H1 (cell line): ENCODE measurements around the gene CALHM2. TPM values are rescaled to one million over a fixed set of nuclear protein-coding genes. Genes with fewer than 3 reads are reported as not detected.

Source experiments
- CTCF ChIA-PET: fragments of 300-600 bp; sonication (Branson Sonifier 250); formaldehyde crosslinking; loops from one replicate; lab custom pipeline; 2021; ENCODE audit not compliant: partially characterized antibody; lab: Charles Lee
- POLR2A ChIA-PET: fragments of 300-600 bp; sonication (Branson Sonifier 250); formaldehyde crosslinking; loops from one replicate; lab custom pipeline; 2021; ENCODE audit warnings: inconsistent platforms; ENCODE audit not compliant: partially characterized antibody; lab: Charles Lee
- DNase-seq, 2 experiments: peaks; one replicate each; pipeline versions ENCODE4 v3.0.0 to v3.0.0-alpha.2; 2010 to 2022; ENCODE audit warnings: low spot score in 2 of 2, low read depth in 1 of 2, mixed read lengths in 1 of 2
- FAIRE-seq: peaks from 2 replicates; lab custom pipeline; 2011; peaks lifted over from hg19 to GRCh38; lab: Jason Lieb, UNC
- H2AFZ ChIP-seq: 2 replicates; pipeline ENCODE4 v1.8.1; 2012; ENCODE audit warnings: low read length, inconsistent platforms
- H2AK5ac ChIP-seq: 2 replicates; pipeline ENCODE4 v1.6.1; 2013; ENCODE audit warnings: low read depth, low read length
- H2BK120ac ChIP-seq: replicated peaks from 2 replicates; pipeline ENCODE3; 2013; ENCODE audit warnings: low read depth, low read length, inconsistent platforms
- H2BK12ac ChIP-seq: 2 replicates; pipeline ENCODE4 v1.6.1; 2013; ENCODE audit warnings: low read depth, low read length
- H2BK15ac ChIP-seq: 2 replicates; pipeline ENCODE4 v1.6.1; 2013; ENCODE audit warnings: low read length
- H2BK20ac ChIP-seq: 2 replicates; pipeline ENCODE4 v1.6.1; 2013; ENCODE audit warnings: low read length
- H2BK5ac ChIP-seq: 2 replicates; pipeline ENCODE4 v1.6.1; 2013; ENCODE audit warnings: low read depth, low read length
- H3K14ac ChIP-seq: 2 replicates; pipeline ENCODE4 v1.6.1; 2013; ENCODE audit warnings: inconsistent platforms; ENCODE audit not compliant: insufficient read length
- H3K18ac ChIP-seq: 2 replicates; pipeline ENCODE4 v1.6.1; 2013; ENCODE audit warnings: low read length; ENCODE audit errors: extremely low read depth
- H3K23ac ChIP-seq: 2 replicates; pipeline ENCODE4 v1.6.1; 2013; ENCODE audit warnings: inconsistent platforms; ENCODE audit not compliant: insufficient read length
- H3K23me2 ChIP-seq: 2 replicates; pipeline ENCODE4 v1.6.1; 2013; ENCODE audit warnings: low read depth, low read length
- H3K27ac ChIP-seq: 2 replicates; pipeline ENCODE4 v1.6.1; 2011; ENCODE audit warnings: low read depth, low read length, inconsistent platforms
- H3K27me3 ChIP-seq, 4 experiments: replicated peaks in 1 of 4; 1 replicate in 1 of 4; 2 replicates in 3 of 4; pipeline versions ENCODE4 v1.6.1 to v1.8.1; 2011 to 2013; ENCODE audit warnings: low read length in 3 of 4, mild to moderate bottlenecking in 3 of 4, inconsistent platforms in 2 of 4, mixed read lengths in 2 of 4, moderate library complexity in 1 of 4; ENCODE audit not compliant: control insufficient read depth in 3 of 4, insufficient read depth in 3 of 4; ENCODE audit errors: extremely low read depth in 1 of 4
- H3K36me3 ChIP-seq, 4 experiments: 2 replicates each; pipeline versions ENCODE4 v1.6.1 to v1.8.1; 2011 to 2013; ENCODE audit warnings: mild to moderate bottlenecking in 4 of 4, low read length in 3 of 4, moderate library complexity in 2 of 4, control low read depth in 1 of 4, inconsistent platforms in 1 of 4; ENCODE audit not compliant: insufficient read depth in 4 of 4, control insufficient read depth in 2 of 4
- H3K4ac ChIP-seq: replicated peaks from 2 replicates; pipeline ENCODE3; 2013; ENCODE audit warnings: low read length, low read depth, mixed read lengths, inconsistent platforms; ENCODE audit not compliant: insufficient read length
- H3K4me1 ChIP-seq, 4 experiments: replicated peaks in 1 of 4; 1 replicate in 1 of 4; 2 replicates in 3 of 4; pipeline versions ENCODE4 v1.6.1 to v1.8.1; 2011 to 2013; ENCODE audit warnings: low read length in 3 of 4, inconsistent platforms in 2 of 4, mixed read lengths in 1 of 4; ENCODE audit not compliant: insufficient read depth in 4 of 4, control insufficient read depth in 3 of 4
- H3K4me2 ChIP-seq, 2 experiments: 2 replicates each; pipeline versions ENCODE4 v1.6.1 to v1.8.1; 2011 to 2013; ENCODE audit warnings: low read depth in 2 of 2, low read length in 2 of 2, control low read depth in 1 of 2, inconsistent platforms in 1 of 2, mild to moderate bottlenecking in 1 of 2; ENCODE audit not compliant: insufficient read depth in 1 of 2
- H3K4me3 ChIP-seq, 4 experiments: fragments of 200-600, 300-600 bp in 1 of 4; sonication (generic), shearing (Covaris generic), sonication (Bioruptor Twin) in 1 of 4; 2 replicates each; pipeline versions ENCODE4 v1.5.1 to v1.8.1; 2011 to 2016; ENCODE audit warnings: low read length in 4 of 4, low read depth in 3 of 4, control low read depth in 2 of 4, inconsistent platforms in 2 of 4, mild to moderate bottlenecking in 2 of 4, mixed read lengths in 1 of 4, moderate library complexity in 1 of 4; ENCODE audit not compliant: insufficient read depth in 2 of 4; ENCODE audit errors: extremely low read depth in 1 of 4
- H3K56ac ChIP-seq: replicated peaks from 2 replicates; pipeline ENCODE3; 2013; ENCODE audit warnings: low read depth, mild to moderate bottlenecking, mixed read lengths, low read length, inconsistent platforms; ENCODE audit not compliant: insufficient read length
- H3K79me1 ChIP-seq: 2 replicates; pipeline ENCODE4 v1.6.1; 2013; ENCODE audit warnings: low read depth, low read length, control low read depth
- H3K79me2 ChIP-seq, 2 experiments: 2 replicates each; pipeline versions ENCODE4 v1.6.1 to v1.8.1; 2012 to 2013; ENCODE audit warnings: low read length in 2 of 2, mild to moderate bottlenecking in 2 of 2, inconsistent platforms in 1 of 2; ENCODE audit not compliant: insufficient read depth in 2 of 2, control insufficient read depth in 1 of 2
- H3K9ac ChIP-seq, 4 experiments: replicated peaks in 1 of 4; 1 replicate in 1 of 4; 2 replicates in 3 of 4; pipeline versions ENCODE4 v1.6.1 to v1.8.1; 2011 to 2013; ENCODE audit warnings: low read depth in 3 of 4, low read length in 3 of 4, control low read depth in 2 of 4, mild to moderate bottlenecking in 2 of 4, moderate library complexity in 2 of 4, inconsistent platforms in 1 of 4; ENCODE audit errors: extremely low read depth in 1 of 4
- H3K9me3 ChIP-seq, 2 experiments: 2 replicates each; pipeline versions ENCODE4 v1.6.1 to v1.8.1; 2012 to 2013; ENCODE audit warnings: mild to moderate bottlenecking in 2 of 2, moderate library complexity in 2 of 2, control low read depth in 1 of 2, inconsistent platforms in 1 of 2, low read depth in 1 of 2, low read length in 1 of 2, mixed read lengths in 1 of 2; ENCODE audit not compliant: insufficient read depth in 2 of 2
- H4K20me1 ChIP-seq, 2 experiments: replicated peaks in 1 of 2; 2 replicates each; pipeline versions ENCODE3 to v1.8.1; 2011 to 2013; ENCODE audit warnings: inconsistent platforms in 2 of 2, low read length in 2 of 2, mild to moderate bottlenecking in 1 of 2; ENCODE audit not compliant: insufficient read depth in 2 of 2, control insufficient read depth in 1 of 2
- H4K5ac ChIP-seq: 2 replicates; pipeline ENCODE4 v1.6.1; 2013; ENCODE audit warnings: low read length, low read depth, mixed read lengths, inconsistent platforms; ENCODE audit not compliant: insufficient read length
- H4K8ac ChIP-seq: 2 replicates; pipeline ENCODE4 v1.8.0; 2013; ENCODE audit warnings: mild to moderate bottlenecking, moderate library complexity, low read length, inconsistent platforms; ENCODE audit not compliant: insufficient read depth; ENCODE audit errors: extremely low read depth
- H4K91ac ChIP-seq: replicated peaks from 2 replicates; pipeline ENCODE3; 2013; ENCODE audit warnings: low read length, mixed read lengths, inconsistent platforms; ENCODE audit not compliant: insufficient read length
- EZH2 ChIP-seq: fragments of 200-600 bp; sonication (generic); IDR thresholded peaks from 2 replicates; pipeline ENCODE4 v1.7.1; 2012; ENCODE audit warnings: low read depth, mild to moderate bottlenecking, moderate library complexity, low read length, inconsistent platforms; ENCODE audit not compliant: severe bottlenecking
- RAD21 ChIP-seq, 2 experiments: IDR thresholded peaks in 1 of 2; conservative IDR thresholded peaks in 1 of 2; 2 replicates each; pipeline ENCODE4 v1.6.1; 2011; ENCODE audit warnings: low read depth in 2 of 2, low read length in 2 of 2, improper control_type of control experiment in 1 of 2, inconsistent platforms in 1 of 2, mild to moderate bottlenecking in 1 of 2, moderate library complexity in 1 of 2
- SAP30 ChIP-seq: fragments of 300-600 bp; sonication (generic); IDR thresholded peaks from 2 replicates; pipeline ENCODE4 v1.7.1; 2012; ENCODE audit warnings: low read length, moderate library complexity, mild to moderate bottlenecking, inconsistent platforms; ENCODE audit not compliant: insufficient read depth, insufficient replicate concordance
- TCF12 ChIP-seq: IDR thresholded peaks from 2 replicates; pipeline ENCODE4 v1.6.1; 2011; ENCODE audit warnings: low read depth, mild to moderate bottlenecking, low read length
- WGBS, 2 experiments: shearing (Covaris generic) in 1 of 2; methylation state at CpG; one replicate each; pipeline versions ENCODE4 v1.1.6 to v1.1.7; 2013 to 2015; ENCODE audit warnings: low lambda C conversion rate in 2 of 2, mixed read lengths in 2 of 2, inconsistent platforms in 1 of 2, low coverage in 1 of 2, missing lambda C conversion rate in 1 of 2; ENCODE audit not compliant: insufficient replicate concordance in 2 of 2, insufficient coverage in 1 of 2, insufficient read length in 1 of 2; ENCODE audit errors: extremely low coverage in 1 of 2, missing lambda C conversion rate in 1 of 2; 5-methylcytosine and 5-hydroxymethylcytosine counted together
- polyA plus RNA-seq, 7 experiments: library from polyadenylated mRNA; depleted of rRNA in 3 of 7; stranded (reverse) in 5 of 7; unstranded in 2 of 7; fragments of >200 nt in 5 of 7; fragments of 200-250 nt in 2 of 7; gene quantifications; 1 replicate in 5 of 7; 2 replicates in 1 of 7; 4 replicates in 1 of 7; pipeline versions ENCODE4 v1.2.1 to v1.2.3, GENCODE V29; 2011 to 2013; ENCODE audit warnings: missing spikeins in 2 of 7, mixed read lengths in 2 of 7
- total RNA-seq: library from RNA; stranded (reverse); fragmentation: NEBNext Ultra II Directional; extraction: Animal tissue kit (Norgen Biotek cat#: 25700); gene quantifications from 2 replicates; pipeline ENCODE4 v1.2.1, GENCODE V29; 2021

The CALHM2 gene
- total and polyA plus RNA-seq, 2 of the 8 experiments (the other 6 are each of a cell fraction or from before 2014, with no cell fraction given): 1.2 to 2.4 TPM

GRCh38 chr10:103493916-103494877 lies 42.0 kb upstream of the CALHM2 start:
- H3K36me3 ChIP-seq: no peaks in the 10 kb centered on the region
- H2BK120ac ChIP-seq: no peak overlapping the region
- no peak overlapping the region for H3K23ac ChIP-seq
- no peak for FAIRE-seq
- no peak overlapping the region for H3K4ac ChIP-seq
- no peak overlapping the region; the same call in 1 of the 2 replicates for H3K18ac ChIP-seq
- H3K23me2 ChIP-seq: peaks cover 11% of the 10 kb centered on the region
- no peaks in the 10 kb centered on the region for H3K9me3 ChIP-seq
- H3K4me2 ChIP-seq: peak overlapping the region; percentile 60 to 99
- no peak overlapping the region for H3K56ac ChIP-seq
- no peak overlapping the region for H4K8ac ChIP-seq
- ChIA-PET POLR2A (interaction anchor here (1.0 to 1.5 kb wide), 2 partner anchors 18 to 98 kb away, joined by 3 to 5 read pairs; partner anchors contain the start of genes ATP5MK and PDCD11), CTCF (interaction anchor here (0.7 to 4.6 kb wide), 7 partner anchors 9 to 70 kb away, joined by 3 to 24 read pairs (median 5); no protein-coding TSS in a partner anchor)
- no peak overlapping the region for H2AK5ac ChIP-seq
- peak overlapping the region in 1 of 4 experiments; percentile 9; a peak in 1 of 7 replicates for H3K9ac ChIP-seq
- H2BK12ac ChIP-seq: no peak overlapping the region
- H3K27me3 ChIP-seq: peaks cover 8 to 36% (median 28%) of the 10 kb centered on the region in 4 experiments
- no peaks in the 10 kb centered on the region for H4K20me1 ChIP-seq
- peak in 1 of 2 experiments; percentile 65 for DNase-seq
- H2BK15ac ChIP-seq: no peak overlapping the region
- H3K4me3 ChIP-seq: peak overlapping the region; percentile 25 to 71 (median 45)
- TF ChIP-seq TCF12: no peak
- TF ChIP-seq EZH2: peak; percentile 32
- TF ChIP-seq SAP30: no peak
- no peak for TF ChIP-seq RAD21 (IDR thresholded peaks at IDR 0.05 in 1 of 2, conservative IDR thresholded peaks at IDR 0.05 in 1 of 2; ENCODE audit: low read depth in 2 of 2, low read length in 2 of 2)
- H3K79me2 ChIP-seq: no peaks in the 10 kb centered on the region
- no peak overlapping the region for H2BK5ac ChIP-seq
- H4K91ac ChIP-seq: no peak overlapping the region
- H3K79me1 ChIP-seq: no peaks in the 10 kb centered on the region
- WGBS, 2 experiments: 7% methylated on average over 36 of the region's 92 CpGs; no CpG with 5 or more reads in 1 of the 2 experiments
- H3K14ac ChIP-seq: no peak overlapping the region
- H2BK20ac ChIP-seq: no peak overlapping the region
- H4K5ac ChIP-seq: no peak overlapping the region
- H3K27ac ChIP-seq: no peak overlapping the region
- H2AFZ ChIP-seq: no peak overlapping the region
- peaks cover 0 to 4% (median 3%) of the 10 kb centered on the region in 4 experiments; a peak in 5 of 7 replicates for H3K4me1 ChIP-seq
